SK-N-MC (cell line): ENCODE measurements around the gene PFN4.

ENCODE experiments used
- EZH2 ChIP-seq: fragments of 200-600 bp; sonication (generic); IDR thresholded peaks from one replicate; pipeline ENCODE4 v1.6.1; 2017; ENCODE audit warnings: antibody characterized with exemption
- POLR2AphosphoS5 ChIP-seq: IDR thresholded peaks from 2 replicates; pipeline ENCODE4 v1.6.1; 2012; ENCODE audit warnings: mild to moderate bottlenecking, low read depth, low read length, borderline replicate concordance

DNA sequence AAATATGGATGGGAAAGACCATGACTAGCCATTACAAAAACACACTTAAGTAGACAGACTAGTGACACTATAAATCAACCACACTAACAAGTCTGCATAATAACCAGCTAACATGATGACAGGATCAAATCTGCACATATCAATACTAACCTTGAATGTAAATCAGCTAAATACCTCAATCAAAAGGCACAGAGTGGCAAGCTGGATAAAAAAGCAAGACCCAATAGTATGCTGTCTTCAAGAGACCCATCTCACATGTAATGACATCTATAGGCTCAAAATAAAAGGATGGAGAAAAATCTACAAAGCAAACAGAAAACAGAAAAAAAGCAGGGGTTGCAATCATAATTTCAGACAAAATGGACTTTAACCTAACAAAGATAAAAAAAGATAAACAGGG, 16.3 kb downstream of the PFN4 start:
- no peak for TF ChIP-seq POLR2AphosphoS5
- no peak for TF ChIP-seq EZH2
